ENCODE results near the gene OR1L6.
A peak's percentile ranks its signal among the peaks of the same experiment; 100 is the strongest.

OR1L6 gene

GRCh38 chr9:122742003-122742402 lies at the start of gene OR1L6:
Gene OR1L6, plus strand, starts transcription at chr9:122742303. Its CDS starts 7,545 bp downstream, at chr9:122749848.
- DNase-seq = no peak

- DNase-seq = no peak
Observed at GRCh38 chr9:122695696-122696095, 46.4 kb upstream of the OR1L6 start.

GRCh38 chr9:122718038-122718437 lies 24.1 kb upstream of the OR1L6 start:
- no peak for DNase-seq

- DNase-seq = no peak
Observed at GRCh38 chr9:122719218-122719617, 22.9 kb upstream of the OR1L6 start.

GRCh38 chr9:122723690-122724089 lies 18.4 kb upstream of the OR1L6 start, which contains the start of gene OR1L4:
Gene OR1L4, plus strand, starts transcription at chr9:122723990. Its CDS starts 0 bp downstream, at chr9:122723990.
- no peak for DNase-seq

GRCh38 chr9:122754825-122755224 lies 12.7 kb downstream of the OR1L6 start:
- no peak for DNase-seq

- DNase-seq = no peak
Observed at GRCh38 chr9:122767817-122768216, 25.7 kb downstream of the OR1L6 start.

GRCh38 chr9:122777052-122777451 lies 34.9 kb downstream of the OR1L6 start:
- no peak for DNase-seq

GRCh38 chr9:122777935-122778627 lies 36.0 kb downstream of the OR1L6 start:
- peak; percentile 33 to 37 for DNase-seq

- no peak for DNase-seq
Observed at GRCh38 chr9:122779181-122779580, 37.1 kb downstream of the OR1L6 start.

- DNase-seq = no peak
Observed at GRCh38 chr9:122780026-122780425, 37.9 kb downstream of the OR1L6 start.

- DNase-seq = no peak
Observed at GRCh38 chr9:122781671-122782070, 39.6 kb downstream of the OR1L6 start.

- no peak for DNase-seq
Observed at GRCh38 chr9:122785269-122785668, 43.2 kb downstream of the OR1L6 start.

- no peak for DNase-seq
Observed at GRCh38 chr9:122786338-122786737, 44.2 kb downstream of the OR1L6 start.

GRCh38 chr9:122788831-122789230 lies 46.7 kb downstream of the OR1L6 start, which contains the start of gene OR5C1:
Gene OR5C1, plus strand, starts transcription at chr9:122788933. Its CDS starts 0 bp downstream, at chr9:122788933.
- no peak for DNase-seq

GRCh38 chr9:122789256-122790046 lies 47.3 kb downstream of the OR1L6 start:
- DNase-seq = no peak

- no peak for DNase-seq
Observed at GRCh38 chr9:122791872-122792669, 50.0 kb downstream of the OR1L6 start.

GRCh38 chr9:122797316-122798063 lies 55.4 kb downstream of the OR1L6 start:
- DNase-seq = no peak
